ENCODE data around the gene BDH2. TPM values are rescaled to one million over a fixed set of nuclear protein-coding genes. Genes with fewer than 3 reads are reported as not detected.
A peak's percentile ranks its signal among the peaks of the same experiment; 100 is the strongest.

The BDH2 gene
- total and polyA plus RNA-seq, 2 experiments from 2014 or later, result 36.5 to 73.9 TPM

GRCh38 chr4:103105558-103106356 is 6.1 kb upstream of the BDH2 start:
- Histone ChIP-seq H3K27me3 (ENCODE audit: insufficient read depth) (no peaks in the 10 kb centered on the region), H3F3A (replicated peaks; ENCODE audit: low read depth) (no peaks in the 10 kb centered on the region), H3K36me3 (ENCODE audit: insufficient read depth) (peaks cover 21% of the 10 kb centered on the region), H3K27ac (ENCODE audit: low read depth) (0 out of 2 replicates have a peak overlapping the region, but pooled peaks have one; percentile 22), H3K4me3 (no peak overlapping the region), H3K4me1 (ENCODE audit: insufficient read depth) (no peaks in the 10 kb centered on the region), H3K79me2 (replicated peaks; ENCODE audit: insufficient read depth) (no peaks in the 10 kb centered on the region), H2AFZ (no peak overlapping the region), H3K9me2 (ENCODE audit: insufficient read depth) (no peaks in the 10 kb centered on the region), H4K20me1 (replicated peaks; ENCODE audit: insufficient read depth) (no peaks in the 10 kb centered on the region), H3K4me2 (no peak overlapping the region)
- Mint-ChIP-seq H3K9me3 (no peaks in the 10 kb centered on the region), H3K36me3 (ENCODE audit: low read depth) (peaks cover 44% of the 10 kb centered on the region), H3K4me3 (no peak overlapping the region), H3K4me1 (no peaks in the 10 kb centered on the region), H3K27ac (peak overlapping the region; percentile 19; the same call in 1 of the 2 replicates), H3K27me3 (ENCODE audit: insufficient read depth, low read depth, poor library complexity) (no peaks in the 10 kb centered on the region)
- no peak for TF ChIP-seq EZH2 (IDR thresholded peaks at IDR 0.05; ENCODE audit: low read depth, unreplicated experiment)
- TF ChIP-seq NANOG (IDR thresholded peaks at IDR 0.05; ENCODE audit: borderline replicate concordance), result no peak
- TF ChIP-seq POLR2AphosphoS5 (IDR thresholded peaks at IDR 0.05; ENCODE audit: low read depth), result no peak
- TF ChIP-seq, protein P1, sequence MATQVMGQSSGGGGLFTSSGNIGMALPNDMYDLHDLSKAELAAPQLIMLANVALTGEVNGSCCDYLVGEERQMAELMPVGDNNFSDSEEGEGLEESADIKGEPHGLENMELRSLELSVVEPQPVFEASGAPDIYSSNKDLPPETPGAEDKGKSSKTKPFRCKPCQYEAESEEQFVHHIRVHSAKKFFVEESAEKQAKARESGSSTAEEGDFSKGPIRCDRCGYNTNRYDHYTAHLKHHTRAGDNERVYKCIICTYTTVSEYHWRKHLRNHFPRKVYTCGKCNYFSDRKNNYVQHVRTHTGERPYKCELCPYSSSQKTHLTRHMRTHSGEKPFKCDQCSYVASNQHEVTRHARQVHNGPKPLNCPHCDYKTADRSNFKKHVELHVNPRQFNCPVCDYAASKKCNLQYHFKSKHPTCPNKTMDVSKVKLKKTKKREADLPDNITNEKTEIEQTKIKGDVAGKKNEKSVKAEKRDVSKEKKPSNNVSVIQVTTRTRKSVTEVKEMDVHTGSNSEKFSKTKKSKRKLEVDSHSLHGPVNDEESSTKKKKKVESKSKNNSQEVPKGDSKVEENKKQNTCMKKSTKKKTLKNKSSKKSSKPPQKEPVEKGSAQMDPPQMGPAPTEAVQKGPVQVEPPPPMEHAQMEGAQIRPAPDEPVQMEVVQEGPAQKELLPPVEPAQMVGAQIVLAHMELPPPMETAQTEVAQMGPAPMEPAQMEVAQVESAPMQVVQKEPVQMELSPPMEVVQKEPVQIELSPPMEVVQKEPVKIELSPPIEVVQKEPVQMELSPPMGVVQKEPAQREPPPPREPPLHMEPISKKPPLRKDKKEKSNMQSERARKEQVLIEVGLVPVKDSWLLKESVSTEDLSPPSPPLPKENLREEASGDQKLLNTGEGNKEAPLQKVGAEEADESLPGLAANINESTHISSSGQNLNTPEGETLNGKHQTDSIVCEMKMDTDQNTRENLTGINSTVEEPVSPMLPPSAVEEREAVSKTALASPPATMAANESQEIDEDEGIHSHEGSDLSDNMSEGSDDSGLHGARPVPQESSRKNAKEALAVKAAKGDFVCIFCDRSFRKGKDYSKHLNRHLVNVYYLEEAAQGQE (IDR thresholded peaks at IDR 0.05; ENCODE audit: unreplicated experiment), result no peak
- TF ChIP-seq CREB1 (CRISPR knock-in tag; IDR thresholded peaks at IDR 0.05; ENCODE audit: low read depth), result no peak
- no peak for TF ChIP-seq JUNB (IDR thresholded peaks at IDR 0.05; ENCODE audit: unreplicated experiment)
- TF ChIP-seq ZNF331 (CRISPR knock-in tag; IDR thresholded peaks at IDR 0.05; ENCODE audit: low read depth), result no peak
- ATAC-seq (no peak), DNase-seq (ENCODE audit: low spot score) (no peak)

DNA sequence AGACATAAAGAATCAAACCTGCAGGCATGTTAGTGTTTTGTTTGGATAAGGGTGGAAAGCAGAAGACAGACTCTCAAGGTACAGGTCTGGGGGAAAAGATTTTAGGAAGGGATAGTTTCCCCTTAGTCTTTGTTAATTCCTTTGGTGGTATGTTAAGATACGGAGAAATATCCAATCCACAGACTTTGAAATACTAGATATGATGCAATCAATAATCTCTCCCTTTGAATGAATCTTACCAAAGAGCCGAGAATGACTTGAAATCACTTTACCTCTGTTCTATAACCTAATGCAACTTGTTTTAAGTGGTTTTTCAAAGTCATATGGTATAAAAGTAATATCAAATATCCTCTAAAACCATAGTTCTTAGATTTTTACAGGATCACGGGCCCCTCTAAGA is 5.3 kb upstream of the BDH2 start:
- H3K4me3 ChIP-seq, result no peak overlapping the region
- Mint-ChIP-seq H3K9me3 (no peaks in the 10 kb centered on the region), H3K4me3 (no peak overlapping the region), H3K27me3 (ENCODE audit: insufficient read depth, low read depth, poor library complexity) (no peaks in the 10 kb centered on the region), H3K36me3 (ENCODE audit: low read depth) (peaks cover 37% of the 10 kb centered on the region), H3K4me1 (no peaks in the 10 kb centered on the region), H3K27ac (0 out of 2 replicates have a peak overlapping the region, but pooled peaks have one; percentile 31)
- peaks cover 15% of the 10 kb centered on the region for H3K36me3 ChIP-seq (ENCODE audit: insufficient read depth)
- H3K4me1 ChIP-seq (ENCODE audit: insufficient read depth), result no peaks in the 10 kb centered on the region
- no peak for ATAC-seq
- H3F3A ChIP-seq (replicated peaks; ENCODE audit: low read depth), result no peaks in the 10 kb centered on the region
- no peaks in the 10 kb centered on the region for H3K27me3 ChIP-seq (ENCODE audit: insufficient read depth)
- H3K79me2 ChIP-seq (replicated peaks; ENCODE audit: insufficient read depth), result no peaks in the 10 kb centered on the region
- no peaks in the 10 kb centered on the region for H3K9me2 ChIP-seq (ENCODE audit: insufficient read depth)
- no peaks in the 10 kb centered on the region for H4K20me1 ChIP-seq (replicated peaks; ENCODE audit: insufficient read depth)
- H2AFZ ChIP-seq, result no peak overlapping the region
- DNase-seq (ENCODE audit: low spot score), result no peak
- TF ChIP-seq ETS1 (IDR thresholded peaks at IDR 0.05) (no peak), CREB1 (CRISPR knock-in tag; IDR thresholded peaks at IDR 0.05; ENCODE audit: low read depth) (no peak)
- H3K4me2 ChIP-seq, result no peak overlapping the region
- no peak overlapping the region for H3K27ac ChIP-seq (ENCODE audit: low read depth)
